Dermis microvascular lymphatic vessel endothelial cell (primary cell): ENCODE data around the gene NPRL2. TPM values are rescaled to one million over a fixed set of nuclear protein-coding genes. Genes with fewer than 3 reads are reported as not detected.

ENCODE experiments used
- DNase-seq, 2 donors: peaks; one replicate each; pipeline versions ENCODE4 v3.0.0 to v3.0.0-alpha.2; 2010; ENCODE audit warnings: low read depth in 2 of 2
- total RNA-seq: library from RNA; depleted of rRNA; stranded (reverse); fragments of >200 nt; gene quantifications from 2 replicates; pipeline ENCODE4 v1.2.1, GENCODE V29; 2014

The NPRL2 gene
- total RNA-seq, result 12.3 and 16.9 TPM in 2 replicates

GRCh38 chr3:50350527-50351322 is at the start of gene NPRL2, which contains the start of gene CYB561D2:
Gene NPRL2 (minus strand): TSS chr3:50350775. CDS start chr3:50350652, 123 bp downstream.
Gene CYB561D2 (plus strand): TSS chr3:50350862. CDS start chr3:50351434, 572 bp downstream.
- DNase-seq, result peak; percentile 86 to 96

- no peak for DNase-seq
Observed at GRCh38 chr3:50396502-50396901, 45.9 kb upstream of the NPRL2 start.

GRCh38 chr3:50395070-50395860 is 44.7 kb upstream of the NPRL2 start:
- no peak for DNase-seq

GRCh38 chr3:50393061-50393460 is 42.5 kb upstream of the NPRL2 start:
- DNase-seq, result no peak

GRCh38 chr3:50392101-50392715 is 41.6 kb upstream of the NPRL2 start:
- DNase-seq, result no peak

- DNase-seq, result peak; percentile 43 to 48
Observed at GRCh38 chr3:50390508-50391224, 40.1 kb upstream of the NPRL2 start.

GRCh38 chr3:50389414-50389767 is 38.8 kb upstream of the NPRL2 start:
- no peak for DNase-seq

- no peak for DNase-seq
Observed at GRCh38 chr3:50388720-50389413, 38.3 kb upstream of the NPRL2 start.

- peak in 1 of 2 donors; percentile 9 for DNase-seq
Observed at GRCh38 chr3:50388016-50388719, 37.6 kb upstream of the NPRL2 start.

GRCh38 chr3:50385754-50386153 is 35.2 kb upstream of the NPRL2 start:
- no peak for DNase-seq

- DNase-seq, result no peak
Observed at GRCh38 chr3:50383750-50384149, 33.2 kb upstream of the NPRL2 start.

GRCh38 chr3:50382722-50383121 is 32.1 kb upstream of the NPRL2 start:
- no peak for DNase-seq

GRCh38 chr3:50381383-50381782 is 30.8 kb upstream of the NPRL2 start:
- no peak for DNase-seq

GRCh38 chr3:50380405-50381085 is 30.0 kb upstream of the NPRL2 start:
- no peak for DNase-seq

GRCh38 chr3:50378757-50379156 is 28.2 kb upstream of the NPRL2 start:
- no peak for DNase-seq

GRCh38 chr3:50378024-50378423 is 27.4 kb upstream of the NPRL2 start:
- DNase-seq, result no peak

GRCh38 chr3:50375258-50375931 is 24.8 kb upstream of the NPRL2 start:
- DNase-seq, result no peak

GRCh38 chr3:50374363-50375257 is 24.0 kb upstream of the NPRL2 start:
- no peak for DNase-seq
